WERI-Rb-1 (cell line): ENCODE measurements around the gene SLC7A5.

ENCODE experiments used
- DNase-seq: peaks from one replicate; pipeline ENCODE4 v3.0.0-alpha.2; 2020
- H3K27ac ChIP-seq: fragments of 250-450 bp; sonication (Bioruptor Pico); 2 replicates; pipeline ENCODE4 v1.5.1; 2020; ENCODE audit warnings: mild to moderate bottlenecking, moderate library complexity
- H3K27me3 ChIP-seq: fragments of 250-450 bp; sonication (Bioruptor Pico); 2 replicates; pipeline ENCODE4 v1.5.1; 2021; ENCODE audit warnings: mild to moderate bottlenecking, low read depth, moderate library complexity; ENCODE audit not compliant: insufficient read depth, severe bottlenecking
- H3K36me3 ChIP-seq: fragments of 250-450 bp; sonication (Bioruptor Pico); 2 replicates; pipeline ENCODE4 v1.5.1; 2020; ENCODE audit warnings: mild to moderate bottlenecking, moderate library complexity
- H3K4me3 ChIP-seq: 2 replicates; pipeline ENCODE4 v1.5.1; 2011; ENCODE audit warnings: low read depth, mild to moderate bottlenecking, control low read depth, low read length
- H3K9me3 ChIP-seq: fragments of 250-450 bp; sonication (Bioruptor Pico); 2 replicates; pipeline ENCODE4 v1.5.1; 2021; ENCODE audit warnings: mild to moderate bottlenecking, moderate library complexity; ENCODE audit not compliant: severe bottlenecking
- TF ChIP-seq, protein P1 (sequence below): IDR thresholded peaks from 2 replicates; pipeline ENCODE4 v1.5.1; 2011; ENCODE audit warnings: low read depth, mild to moderate bottlenecking, control low read depth, inconsistent platforms, low read length

The SLC7A5 gene

GRCh38 chr16:87784812-87785211, 84.5 kb downstream of the SLC7A5 start:
- TF ChIP-seq, protein P1, sequence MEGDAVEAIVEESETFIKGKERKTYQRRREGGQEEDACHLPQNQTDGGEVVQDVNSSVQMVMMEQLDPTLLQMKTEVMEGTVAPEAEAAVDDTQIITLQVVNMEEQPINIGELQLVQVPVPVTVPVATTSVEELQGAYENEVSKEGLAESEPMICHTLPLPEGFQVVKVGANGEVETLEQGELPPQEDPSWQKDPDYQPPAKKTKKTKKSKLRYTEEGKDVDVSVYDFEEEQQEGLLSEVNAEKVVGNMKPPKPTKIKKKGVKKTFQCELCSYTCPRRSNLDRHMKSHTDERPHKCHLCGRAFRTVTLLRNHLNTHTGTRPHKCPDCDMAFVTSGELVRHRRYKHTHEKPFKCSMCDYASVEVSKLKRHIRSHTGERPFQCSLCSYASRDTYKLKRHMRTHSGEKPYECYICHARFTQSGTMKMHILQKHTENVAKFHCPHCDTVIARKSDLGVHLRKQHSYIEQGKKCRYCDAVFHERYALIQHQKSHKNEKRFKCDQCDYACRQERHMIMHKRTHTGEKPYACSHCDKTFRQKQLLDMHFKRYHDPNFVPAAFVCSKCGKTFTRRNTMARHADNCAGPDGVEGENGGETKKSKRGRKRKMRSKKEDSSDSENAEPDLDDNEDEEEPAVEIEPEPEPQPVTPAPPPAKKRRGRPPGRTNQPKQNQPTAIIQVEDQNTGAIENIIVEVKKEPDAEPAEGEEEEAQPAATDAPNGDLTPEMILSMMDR = no peak
- Histone ChIP-seq H3K27me3 (no peaks in the 10 kb centered on the region), H3K36me3 (no peaks in the 10 kb centered on the region), H3K4me3 (no peak overlapping the region), H3K27ac (no peak overlapping the region), H3K9me3 (no peaks in the 10 kb centered on the region)
- DNase-seq = no peak

GRCh38 chr16:87782033-87782432, 87.3 kb downstream of the SLC7A5 start:
- TF ChIP-seq, protein P1 = no peak
- no peak for DNase-seq
- H3K27me3 ChIP-seq = no peaks in the 10 kb centered on the region
- no peak overlapping the region for H3K4me3 ChIP-seq
- no peak overlapping the region for H3K27ac ChIP-seq
- H3K9me3 ChIP-seq = no peaks in the 10 kb centered on the region
- H3K36me3 ChIP-seq = no peaks in the 10 kb centered on the region

GRCh38 chr16:87780385-87780989, 88.8 kb downstream of the SLC7A5 start:
- DNase-seq = no peak
- no peaks in the 10 kb centered on the region for H3K9me3 ChIP-seq
- H3K36me3 ChIP-seq = no peaks in the 10 kb centered on the region
- no peak overlapping the region for H3K4me3 ChIP-seq
- TF ChIP-seq, protein P1 = no peak
- no peak overlapping the region for H3K27ac ChIP-seq
- no peaks in the 10 kb centered on the region for H3K27me3 ChIP-seq
